Esophagus muscularis mucosa (tissue), 4 donors: Measurements from ENCODE around the gene SPECC1.

Experiments
- CTCF ChIP-seq, 3 experiments: fragments of 200-600 bp in 2 of 3; fragments of 450-650 bp in 1 of 3; sonication (generic) in 2 of 3; IDR thresholded peaks; one replicate each; pipeline ENCODE4 v1.5.1; 2017 to 2019; ENCODE audit warnings: antibody characterized with exemption in 3 of 3, mild to moderate bottlenecking in 2 of 3, moderate library complexity in 1 of 3
- EP300 ChIP-seq: sonication (generic); formaldehyde crosslinking; IDR thresholded peaks from one replicate; pipeline ENCODE4 v1.6.1; 2017; ENCODE audit warnings: antibody characterized with exemption
- POLR2A ChIP-seq: fragments of 450-650 bp; IDR thresholded peaks from one replicate; pipeline ENCODE4 v1.6.1; 2017; ENCODE audit warnings: antibody characterized with exemption, moderate library complexity, mild to moderate bottlenecking, low read depth
- POLR2AphosphoS5 ChIP-seq, 2 donors: sonication (generic); formaldehyde crosslinking; IDR thresholded peaks; one replicate each; pipeline ENCODE4 v1.6.1; 2017; ENCODE audit warnings: antibody characterized with exemption in 2 of 2

DNA sequence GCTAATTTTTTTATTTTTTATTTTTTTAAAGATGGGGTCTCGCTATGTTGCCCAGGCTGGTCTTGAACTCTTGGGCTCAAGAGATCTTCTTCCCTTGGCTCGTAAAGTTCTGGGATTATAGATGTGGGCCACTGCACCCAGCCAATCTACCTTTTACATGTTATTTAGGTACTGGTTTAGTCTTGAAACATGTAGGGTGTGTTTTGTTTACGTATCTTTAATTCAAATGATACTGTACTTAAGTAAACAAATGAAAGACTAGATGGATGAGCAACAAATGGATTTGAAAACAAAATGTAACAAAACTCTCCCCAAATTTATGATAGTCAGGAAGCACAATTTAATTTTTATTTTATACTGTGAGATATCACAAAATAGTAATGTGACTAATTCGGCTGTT, 250.5 kb downstream of the SPECC1 start:
- TF ChIP-seq CTCF (IDR thresholded peaks at IDR 0.05) (no peak), POLR2AphosphoS5 (IDR thresholded peaks at IDR 0.05) (no peak), POLR2A (no peak), EP300 (no peak)
